Kidney epithelial cell (primary cell): ENCODE measurements around the gene CENPO. TPM values are rescaled to one million over a fixed set of nuclear protein-coding genes. Genes with fewer than 3 reads are reported as not detected.

Experiments used
- DNase-seq: peaks from one replicate; pipeline ENCODE4 v3.0.0-alpha.2; 2010; ENCODE audit warnings: low read depth
- H3K27me3 ChIP-seq: 2 replicates; pipeline ENCODE4 v1.6.0; 2011; ENCODE audit warnings: low read length; ENCODE audit not compliant: control insufficient read depth, insufficient read depth
- H3K36me3 ChIP-seq: 2 replicates; pipeline ENCODE4 v1.5.1; 2011; ENCODE audit warnings: low read length; ENCODE audit not compliant: control insufficient read depth, insufficient read depth
- H3K4me3 ChIP-seq: 2 replicates; pipeline ENCODE4 v1.5.1; 2011; ENCODE audit warnings: low read depth, mild to moderate bottlenecking, control low read depth, low read length
- CTCF ChIP-seq: IDR thresholded peaks from 2 replicates; pipeline ENCODE4 v1.5.1; 2011; ENCODE audit warnings: mild to moderate bottlenecking, moderate library complexity, low read length, control low read depth, inconsistent platforms; ENCODE audit not compliant: insufficient read depth, poor library complexity, severe bottlenecking
- total RNA-seq: library from RNA; depleted of rRNA; stranded (reverse); fragments of >200 nt; gene quantifications from 2 replicates; pipeline ENCODE4 v1.2.3, GENCODE V29; 2015

The CENPO gene
- total RNA-seq, 1 donor from 2014 or later = 10.9 TPM

DNA sequence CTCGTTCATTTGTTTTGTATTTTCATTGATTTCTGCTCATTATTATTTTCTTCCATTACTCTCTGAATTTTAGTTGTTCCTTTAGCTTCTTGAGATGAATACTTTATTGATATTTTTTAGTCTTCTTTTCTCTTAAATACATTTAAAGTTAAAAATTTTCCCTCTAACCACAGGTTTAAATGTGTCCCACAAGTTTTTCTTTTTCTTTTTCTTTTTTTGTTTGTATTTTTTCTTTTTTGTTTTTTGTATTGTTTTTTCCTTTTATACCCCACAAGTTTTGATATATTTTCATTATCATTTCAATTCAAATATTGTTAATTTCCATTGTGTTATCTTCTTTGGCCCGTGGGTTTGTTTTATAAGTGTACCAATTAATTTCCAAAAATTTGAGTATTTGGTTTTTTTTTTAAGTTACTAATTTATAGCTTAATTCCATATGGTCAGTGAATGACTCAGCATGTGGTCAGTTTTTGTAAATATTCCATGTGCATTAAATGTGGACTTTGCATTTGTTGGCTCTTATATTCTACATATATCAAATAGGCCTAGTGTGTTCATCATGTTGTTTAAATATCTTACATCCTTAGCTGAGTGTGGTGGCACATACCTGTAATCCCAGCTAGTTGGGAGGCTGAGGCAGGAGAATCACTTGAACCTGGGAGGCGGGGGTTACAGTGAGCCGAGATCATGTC lies 16.2 kb downstream of the CENPO start:
- Histone ChIP-seq H3K27me3 (no peaks in the 10 kb centered on the region), H3K36me3 (no peaks in the 10 kb centered on the region), H3K4me3 (no peak overlapping the region)
- TF ChIP-seq CTCF = no peak
- no peak for DNase-seq

GRCh38 chr2:24813691-24814137 lies 20.5 kb downstream of the CENPO start:
- TF ChIP-seq CTCF = no peak
- no peaks in the 10 kb centered on the region for H3K36me3 ChIP-seq
- H3K27me3 ChIP-seq = no peaks in the 10 kb centered on the region

GRCh38 chr2:24814516-24814915 lies 21.3 kb downstream of the CENPO start:
- DNase-seq = no peak

More at GRCh38 chr2:24813691-24814137, 20.5 kb downstream of the CENPO start:
- DNase-seq = no peak
- no peak overlapping the region for H3K4me3 ChIP-seq

DNA sequence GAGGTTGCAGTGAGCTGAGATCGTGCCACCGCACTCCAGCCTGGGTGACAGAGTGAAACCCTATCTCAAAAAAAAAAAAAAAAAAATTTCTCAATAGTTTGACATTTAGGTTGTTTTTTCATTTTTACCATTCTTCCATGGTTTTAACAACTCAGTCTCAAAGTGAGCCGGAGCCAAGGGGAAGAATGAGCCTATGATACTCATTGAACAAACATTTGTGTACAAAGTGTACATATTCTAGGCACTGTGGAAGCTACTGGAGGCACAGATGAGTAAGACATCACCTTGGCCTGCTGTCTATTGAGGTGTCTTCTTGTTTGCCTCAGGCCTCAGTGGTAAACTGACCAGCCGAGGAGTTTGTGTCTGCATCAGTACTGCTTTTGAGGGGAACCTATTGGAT lies 21.9 kb downstream of the CENPO start:
- H3K36me3 ChIP-seq = no peaks in the 10 kb centered on the region
- no peak for DNase-seq
- no peak for TF ChIP-seq CTCF

More at GRCh38 chr2:24814516-24814915, 21.3 kb downstream of the CENPO start:
- no peaks in the 10 kb centered on the region for H3K27me3 ChIP-seq
- no peaks in the 10 kb centered on the region for H3K36me3 ChIP-seq
- no peak for TF ChIP-seq CTCF
- H3K4me3 ChIP-seq = no peak overlapping the region

DNA sequence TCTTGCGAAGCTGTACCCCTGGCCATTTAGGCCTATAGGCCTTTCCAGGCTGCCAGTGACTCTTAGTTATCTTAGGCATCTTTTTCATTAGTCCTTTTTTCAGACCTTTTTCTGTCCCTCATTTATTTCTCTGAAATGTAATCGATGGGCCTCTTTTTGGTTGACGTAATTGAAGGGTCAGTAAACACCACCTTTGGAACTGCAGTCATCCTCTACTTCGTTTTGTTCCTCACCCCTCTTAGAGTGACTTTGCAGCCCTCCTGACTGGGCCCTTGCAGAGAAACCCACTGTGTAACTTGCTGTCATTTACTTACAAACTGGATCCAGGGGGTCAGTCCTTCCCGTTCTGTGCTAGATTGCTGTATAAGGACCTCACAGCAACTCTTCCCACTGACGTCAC lies 23.2 kb downstream of the CENPO start:
- Histone ChIP-seq H3K36me3 (no peaks in the 10 kb centered on the region), H3K27me3 (no peaks in the 10 kb centered on the region), H3K4me3 (no peak overlapping the region)
- no peak for TF ChIP-seq CTCF
- no peak for DNase-seq

More for the DNA sequence above, 21.9 kb downstream of the CENPO start:
- no peaks in the 10 kb centered on the region for H3K27me3 ChIP-seq
- no peak overlapping the region for H3K4me3 ChIP-seq

DNA sequence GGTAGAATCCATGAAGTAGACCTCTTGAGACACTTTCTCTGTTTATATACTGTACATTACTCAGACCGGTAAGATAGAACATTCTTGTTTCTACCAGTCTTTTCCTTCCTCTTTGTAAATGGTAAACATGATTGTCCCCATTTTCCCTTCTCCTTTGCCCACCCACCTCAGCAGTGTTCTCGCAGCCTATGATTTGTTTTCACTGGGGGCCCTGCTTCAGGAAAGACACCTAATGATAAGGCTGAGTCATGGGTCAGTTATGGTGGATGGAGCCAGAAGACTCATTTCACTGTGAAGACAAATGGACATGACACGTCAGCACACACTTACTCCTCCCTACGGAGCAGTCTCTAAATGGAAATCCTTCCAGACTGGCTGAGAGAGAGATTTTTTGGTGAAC lies 23.7 kb downstream of the CENPO start:
- no peaks in the 10 kb centered on the region for H3K36me3 ChIP-seq
- no peak for TF ChIP-seq CTCF
- no peaks in the 10 kb centered on the region for H3K27me3 ChIP-seq
- no peak overlapping the region for H3K4me3 ChIP-seq
- no peak for DNase-seq
